Measurements from ENCODE around the gene FOSL1.
"Not testable (repeated sequence)": the region's sequence is repeated elsewhere in the genome, so short reads cannot be mapped to it uniquely, and the experiment has no call there.

The FOSL1 gene

DNA sequence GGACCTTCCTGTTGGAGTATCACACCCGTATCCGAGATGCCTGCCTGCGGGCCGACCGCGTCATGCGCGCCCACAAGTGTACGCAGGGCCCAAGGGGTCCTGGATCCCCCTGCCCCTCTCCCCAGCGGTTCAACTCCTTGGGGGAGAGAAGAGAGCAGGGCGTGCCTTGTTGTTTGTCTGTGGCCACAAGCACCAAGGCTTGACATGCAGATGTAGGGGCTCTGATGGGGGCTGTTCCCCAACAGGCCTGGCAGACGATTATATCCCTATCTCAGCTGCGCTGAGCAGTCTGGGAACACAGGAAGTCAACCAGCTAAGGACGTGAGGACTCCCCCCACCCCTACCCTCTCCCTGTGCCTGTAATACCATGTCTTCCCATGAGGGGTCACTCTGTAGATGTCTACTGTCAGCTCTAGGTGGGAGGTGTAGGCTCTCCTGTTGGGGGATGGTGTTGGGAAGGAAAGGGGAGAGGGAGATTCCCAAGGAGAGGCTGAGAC, 49.1 kb downstream of the FOSL1 start:
- Mint-ChIP-seq H3K36me3 (ENCODE audit: insufficient read depth) (peaks cover 58% of the 10 kb centered on the region), H3K9me3 (no peaks in the 10 kb centered on the region), H3K4me1 (ENCODE audit: low read depth in 2 of 2) (peaks cover 23 to 25% of the 10 kb centered on the region in 2 donors), H3K27me3 (no peaks in the 10 kb centered on the region), H3K27ac (peak overlapping the region in 1 of 2 donors; percentile 78), H3K4me3 (no peak overlapping the region)
- ATAC-seq (replicated peaks) (peak; percentile 22), DNase-seq (no peak)

DNA sequence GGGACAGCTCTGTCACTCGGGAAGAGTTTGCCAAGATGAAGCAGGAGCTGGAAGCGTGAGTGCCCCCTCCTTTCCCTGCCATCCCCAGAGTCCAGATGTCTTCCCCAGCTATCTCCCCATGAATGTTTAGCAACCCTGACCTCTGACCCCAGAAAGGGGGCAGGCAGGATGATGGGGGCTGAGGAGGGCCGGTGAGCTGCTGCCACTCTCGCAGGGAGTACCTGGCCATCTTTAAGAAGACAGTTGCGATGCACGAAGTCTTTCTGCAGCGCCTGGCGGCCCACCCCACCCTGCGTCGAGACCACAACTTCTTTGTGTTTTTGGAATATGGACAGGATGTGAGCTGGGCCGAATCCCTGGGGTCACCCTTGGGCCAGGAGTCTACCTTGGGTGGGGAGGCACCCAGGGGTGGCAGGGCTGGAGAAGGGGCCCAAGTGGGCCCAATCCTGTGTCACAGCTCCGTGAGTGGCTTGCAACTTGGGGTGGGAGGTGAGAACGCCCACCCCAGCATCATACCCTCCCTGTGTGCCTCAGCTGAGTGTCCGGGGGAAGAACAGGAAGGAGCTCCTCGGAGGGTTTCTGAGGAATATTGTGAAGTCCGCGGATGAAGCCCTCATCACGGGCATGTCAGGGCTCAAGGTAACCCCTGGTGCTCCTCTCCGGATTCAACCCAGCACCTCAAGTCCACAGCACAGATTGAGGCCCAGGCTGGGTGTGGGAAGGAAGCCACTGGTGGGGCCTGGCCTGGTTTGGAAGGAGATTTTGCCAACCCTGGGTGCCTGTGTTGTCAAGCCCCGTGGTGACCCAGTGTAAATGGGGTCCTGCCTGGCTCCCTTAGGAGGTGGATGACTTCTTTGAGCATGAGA, 49.7 kb downstream of the FOSL1 start:
- peak; percentile 16 for ATAC-seq (replicated peaks)
- H3K4me1 Mint-ChIP-seq (ENCODE audit: low read depth in 2 of 2), result peaks cover 18 to 19% of the 10 kb centered on the region in 2 donors
- no peaks in the 10 kb centered on the region for H3K27me3 Mint-ChIP-seq
- peaks cover 51% of the 10 kb centered on the region for H3K36me3 Mint-ChIP-seq (ENCODE audit: insufficient read depth)
- peak overlapping the region in 1 of 2 donors; percentile 78 for H3K27ac Mint-ChIP-seq
- H3K4me3 Mint-ChIP-seq, result no peak overlapping the region
- no peaks in the 10 kb centered on the region for H3K9me3 Mint-ChIP-seq
- no peak for DNase-seq

- DNase-seq (no peak), ATAC-seq (replicated peaks) (no peak)
- Mint-ChIP-seq H3K36me3 (ENCODE audit: insufficient read depth) (peaks cover 45% of the 10 kb centered on the region), H3K4me1 (ENCODE audit: low read depth in 2 of 2) (peaks cover 14 to 17% of the 10 kb centered on the region in 2 donors), H3K27ac (peak overlapping the region in 1 of 2 donors; percentile 8), H3K27me3 (no peaks in the 10 kb centered on the region), H3K4me3 (no peak overlapping the region), H3K9me3 (no peaks in the 10 kb centered on the region)
Observed at GRCh38 chr11:65849771-65850216, 50.4 kb downstream of the FOSL1 start.

DNA sequence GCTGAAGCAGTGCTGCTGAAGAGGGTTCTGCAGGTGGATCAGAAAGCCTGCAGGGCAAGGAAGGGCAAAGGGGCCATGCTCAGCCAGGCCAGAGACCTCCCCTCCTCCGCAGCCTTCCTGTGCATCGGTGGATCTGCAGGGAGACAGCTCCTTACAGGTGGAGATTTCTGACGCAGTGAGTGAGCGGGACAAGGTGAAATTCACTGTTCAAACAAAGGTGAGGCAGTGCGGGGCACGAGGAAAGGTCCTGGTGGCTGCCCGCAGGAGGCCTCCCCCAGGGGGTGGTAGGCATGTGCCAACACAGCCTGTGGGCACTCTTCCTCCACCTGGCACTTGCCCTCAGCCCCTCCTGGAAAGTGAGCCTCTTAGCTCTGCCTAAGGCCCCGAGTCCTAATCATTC, 50.8 kb downstream of the FOSL1 start:
- DNase-seq (no peak), ATAC-seq (replicated peaks) (no peak)
- H3K9me3 Mint-ChIP-seq, result no peaks in the 10 kb centered on the region
- H3K36me3 Mint-ChIP-seq (ENCODE audit: insufficient read depth), result peaks cover 40% of the 10 kb centered on the region
- H3K4me1 Mint-ChIP-seq (ENCODE audit: low read depth in 2 of 2), result peaks cover 10 to 14% of the 10 kb centered on the region in 2 donors
- H3K27ac Mint-ChIP-seq, result peak overlapping the region in 1 of 2 donors; percentile 8
- no peaks in the 10 kb centered on the region for H3K27me3 Mint-ChIP-seq
- no peak overlapping the region for H3K4me3 Mint-ChIP-seq

DNA sequence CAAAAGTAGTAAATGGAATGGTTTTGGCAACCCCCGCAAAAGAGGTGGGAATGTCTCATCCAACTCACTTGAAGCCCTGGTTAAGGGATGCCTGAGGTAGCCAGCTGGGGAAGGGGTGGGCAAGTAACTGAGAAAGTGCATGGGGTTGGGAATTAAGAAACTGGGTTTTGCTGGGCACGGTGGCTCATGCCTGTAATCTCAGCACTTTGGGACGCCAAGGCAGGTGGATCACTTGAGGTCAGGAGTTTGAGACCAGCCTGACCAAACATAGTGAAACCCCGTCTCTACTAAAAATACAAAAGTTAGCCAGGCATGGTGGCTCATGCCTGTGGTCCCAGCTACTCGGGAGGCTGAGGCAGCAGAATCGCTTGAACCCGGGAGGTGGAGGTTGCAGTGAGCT, 51.5 kb downstream of the FOSL1 start:
- DNase-seq, H3K9me3 Mint-ChIP-seq: not testable (repeated sequence)

DNA sequence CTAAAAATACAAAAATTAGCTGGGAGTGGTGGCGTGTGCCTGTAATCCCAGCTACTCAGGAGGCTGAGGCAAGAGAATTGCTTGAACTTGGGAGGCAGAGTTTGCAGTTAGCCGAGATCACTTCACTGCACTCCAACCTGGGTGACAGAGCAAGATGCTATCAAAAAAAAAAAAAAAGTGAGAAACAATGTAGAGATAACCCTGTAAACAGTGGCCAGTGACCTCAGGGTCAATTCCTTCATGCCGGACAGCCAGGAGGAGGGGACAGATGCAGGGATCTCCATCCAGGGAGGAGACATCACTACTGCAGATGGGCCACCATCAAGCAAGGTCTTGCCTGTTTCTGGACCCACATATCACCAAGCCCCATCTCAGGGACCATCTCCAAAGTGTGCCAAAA, 52.4 kb downstream of the FOSL1 start:
- Mint-ChIP-seq H3K9me3 (no peaks in the 10 kb centered on the region), H3K27me3 (no peaks in the 10 kb centered on the region), H3K36me3 (ENCODE audit: insufficient read depth) (peaks cover 26% of the 10 kb centered on the region), H3K4me3 (no peak overlapping the region), H3K4me1 (ENCODE audit: low read depth in 2 of 2) (peaks cover 0 to 3% of the 10 kb centered on the region in 2 donors), H3K27ac (no peak overlapping the region)
- ATAC-seq (replicated peaks) (no peak), DNase-seq (no peak)

More for the DNA sequence above, 51.5 kb downstream of the FOSL1 start:
- not testable (repeated sequence) for H3K4me3 Mint-ChIP-seq; ATAC-seq (replicated peaks); H3K27ac Mint-ChIP-seq; H3K4me1 Mint-ChIP-seq (ENCODE audit: low read depth in 2 of 2); H3K27me3 Mint-ChIP-seq
- peaks cover 34% of the 10 kb centered on the region for H3K36me3 Mint-ChIP-seq (ENCODE audit: insufficient read depth)

DNA sequence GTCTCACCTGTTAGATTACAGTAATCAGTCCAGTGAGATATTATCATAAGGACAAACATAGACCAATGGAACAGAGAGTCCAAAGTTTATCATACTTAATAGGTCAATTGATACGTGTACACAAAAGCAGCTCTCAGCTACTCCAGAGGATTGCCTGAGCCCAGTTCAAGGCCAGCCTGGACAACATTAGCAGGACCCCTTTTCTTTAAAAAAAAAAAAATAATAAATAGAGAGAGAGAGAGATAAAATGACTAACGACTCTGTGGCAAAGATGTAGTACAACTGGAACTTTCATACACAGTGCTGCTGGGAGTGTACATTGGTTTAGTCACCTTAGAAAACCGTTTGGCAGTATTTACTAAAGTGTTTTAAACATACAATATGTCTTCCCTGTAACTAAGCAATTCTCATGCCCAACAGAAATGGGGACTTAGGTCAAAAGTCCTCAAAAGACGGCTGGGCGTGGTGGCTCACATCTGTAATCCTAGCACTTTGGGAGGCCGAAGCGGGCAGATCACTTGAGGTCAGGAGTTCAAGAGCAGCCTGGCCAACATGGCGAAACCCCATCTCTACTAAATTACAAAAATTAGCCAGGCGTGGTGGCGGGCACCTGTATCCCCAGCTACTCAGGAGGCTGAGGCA, 55.8 kb downstream of the FOSL1 start:
- ATAC-seq (replicated peaks) (no peak), DNase-seq (no peak)
- H3K36me3 Mint-ChIP-seq (ENCODE audit: insufficient read depth), result no peaks in the 10 kb centered on the region
- no peak overlapping the region for H3K27ac Mint-ChIP-seq
- H3K4me3 Mint-ChIP-seq, result no peak overlapping the region
- H3K4me1 Mint-ChIP-seq (ENCODE audit: low read depth in 2 of 2), result no peaks in the 10 kb centered on the region
- H3K9me3 Mint-ChIP-seq, result no peaks in the 10 kb centered on the region
- H3K27me3 Mint-ChIP-seq, result no peaks in the 10 kb centered on the region

GRCh38 chr11:65843811-65844210, 56.4 kb downstream of the FOSL1 start:
- no peaks in the 10 kb centered on the region for H3K36me3 Mint-ChIP-seq (ENCODE audit: insufficient read depth)
- no peaks in the 10 kb centered on the region for H3K9me3 Mint-ChIP-seq
- no peaks in the 10 kb centered on the region for H3K27me3 Mint-ChIP-seq
- DNase-seq (no peak), ATAC-seq (replicated peaks) (no peak)
- H3K27ac Mint-ChIP-seq, result no peak overlapping the region
- no peaks in the 10 kb centered on the region for H3K4me1 Mint-ChIP-seq (ENCODE audit: low read depth in 2 of 2)
- H3K4me3 Mint-ChIP-seq, result no peak overlapping the region

DNA sequence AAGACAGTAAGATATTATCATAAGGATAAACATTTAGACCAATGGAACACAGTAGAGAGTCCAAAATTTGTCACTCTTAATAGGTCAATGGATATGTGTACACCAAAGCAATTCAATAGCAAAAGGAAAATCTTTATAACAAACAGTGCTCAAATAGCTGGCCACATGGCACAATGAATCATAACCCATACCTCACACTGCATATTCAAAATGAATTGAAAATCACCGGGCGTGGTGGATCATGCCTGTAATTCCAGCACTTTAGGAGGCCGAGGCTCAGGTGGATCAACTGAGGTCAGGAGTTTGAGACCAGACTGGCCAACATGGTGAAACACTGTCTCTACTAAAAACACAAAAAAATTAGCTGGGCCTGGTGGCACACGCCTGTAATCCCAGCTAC, 58.0 kb downstream of the FOSL1 start:
- Mint-ChIP-seq H3K4me1 (ENCODE audit: low read depth in 2 of 2) (no peaks in the 10 kb centered on the region), H3K36me3 (ENCODE audit: insufficient read depth) (no peaks in the 10 kb centered on the region), H3K4me3 (no peak overlapping the region), H3K27me3 (no peaks in the 10 kb centered on the region), H3K9me3 (no peaks in the 10 kb centered on the region), H3K27ac (no peak overlapping the region)
- ATAC-seq (replicated peaks) (no peak), DNase-seq (no peak)
